Type B pancreatic cell (in vitro differentiated cells): ENCODE measurements around the gene SYNGR1. TPM values are rescaled to one million over a fixed set of nuclear protein-coding genes. Genes with fewer than 3 reads are reported as not detected.

Experiments used
- DNase-seq: peaks from one replicate; pipeline ENCODE4 v3.0.0; 2021; ENCODE audit warnings: mixed read lengths; ENCODE audit not compliant: unreplicated experiment; ENCODE audit errors: extremely low spot score
- H3K27ac Mint-ChIP-seq: 2 replicates; pipeline ENCODE4 v1.8.0; 2021; ENCODE audit warnings: mild to moderate bottlenecking, mixed read lengths
- H3K27me3 Mint-ChIP-seq: 2 replicates; pipeline ENCODE4 v1.8.0; 2021; ENCODE audit warnings: mixed read lengths
- H3K36me3 Mint-ChIP-seq: 2 replicates; pipeline ENCODE4 v1.8.0; 2021; ENCODE audit warnings: mixed read lengths
- H3K4me1 Mint-ChIP-seq: one replicate; pipeline ENCODE4 v1.8.0; 2021; ENCODE audit warnings: mixed read lengths; ENCODE audit not compliant: unreplicated experiment
- H3K4me3 Mint-ChIP-seq: 2 replicates; pipeline ENCODE4 v1.8.0; 2021; ENCODE audit warnings: mild to moderate bottlenecking, mixed read lengths
- H3K9me3 Mint-ChIP-seq: 2 replicates; pipeline ENCODE4 v1.8.0; 2021; ENCODE audit warnings: mixed read lengths
- CTCF ChIP-seq: fragments of 200-600 bp; sonication (generic); conservative IDR thresholded peaks from 2 replicates; pipeline ENCODE4 v1.5.0; 2021; ENCODE audit warnings: antibody characterized with exemption, mild to moderate bottlenecking
- total RNA-seq: library from RNA; stranded (reverse); gene quantifications from 2 replicates; pipeline ENCODE4 v1.2.1, GENCODE V29; 2021; ENCODE audit warnings: low replicate concordance

SYNGR1 gene
- total RNA-seq, 1 donor from 2014 or later = 41.4 TPM

GRCh38 chr22:39360242-39360641, 10.5 kb downstream of the SYNGR1 start:
- Mint-ChIP-seq H3K4me1 (peaks cover 43% of the 10 kb centered on the region), H3K9me3 (no peaks in the 10 kb centered on the region), H3K36me3 (peaks cover 13% of the 10 kb centered on the region), H3K27ac (peak overlapping the region; percentile 94), H3K4me3 (peak overlapping the region; percentile 30), H3K27me3 (no peaks in the 10 kb centered on the region)
- no peak for TF ChIP-seq CTCF
- DNase-seq = no peak

GRCh38 chr22:39360674-39361413, 11.1 kb downstream of the SYNGR1 start:
- no peak for DNase-seq
- H3K27ac Mint-ChIP-seq = peak overlapping the region; percentile 94
- peak overlapping the region; percentile 62 for H3K4me3 Mint-ChIP-seq
- no peak for TF ChIP-seq CTCF
- no peaks in the 10 kb centered on the region for H3K9me3 Mint-ChIP-seq
- H3K36me3 Mint-ChIP-seq = peaks cover 13% of the 10 kb centered on the region
- peaks cover 43% of the 10 kb centered on the region for H3K4me1 Mint-ChIP-seq
- H3K27me3 Mint-ChIP-seq = no peaks in the 10 kb centered on the region

GRCh38 chr22:39361496-39361895, 11.7 kb downstream of the SYNGR1 start:
- Mint-ChIP-seq H3K4me3 (no peak overlapping the region), H3K27ac (peak overlapping the region; percentile 94), H3K9me3 (no peaks in the 10 kb centered on the region), H3K36me3 (peaks cover 13% of the 10 kb centered on the region), H3K27me3 (no peaks in the 10 kb centered on the region), H3K4me1 (peaks cover 43% of the 10 kb centered on the region)
- TF ChIP-seq CTCF = no peak
- DNase-seq = no peak

- H3K36me3 Mint-ChIP-seq = peaks cover 13% of the 10 kb centered on the region
- no peak for TF ChIP-seq CTCF
- no peak overlapping the region for H3K4me3 Mint-ChIP-seq
- no peak for DNase-seq
- no peaks in the 10 kb centered on the region for H3K9me3 Mint-ChIP-seq
- peak overlapping the region; percentile 42 for H3K27ac Mint-ChIP-seq
- peaks cover 50% of the 10 kb centered on the region for H3K4me1 Mint-ChIP-seq
- H3K27me3 Mint-ChIP-seq = no peaks in the 10 kb centered on the region
Observed at GRCh38 chr22:39362271-39362670, 12.5 kb downstream of the SYNGR1 start.

GRCh38 chr22:39362932-39363331, 13.1 kb downstream of the SYNGR1 start:
- no peak for TF ChIP-seq CTCF
- H3K4me1 Mint-ChIP-seq = peaks cover 50% of the 10 kb centered on the region

More at GRCh38 chr22:39362932-39363331, 13.1 kb downstream of the SYNGR1 start:
- H3K4me3 Mint-ChIP-seq = no peak overlapping the region
- peak overlapping the region; percentile 42 for H3K27ac Mint-ChIP-seq
- DNase-seq = no peak
- H3K9me3 Mint-ChIP-seq = no peaks in the 10 kb centered on the region
- peaks cover 13% of the 10 kb centered on the region for H3K36me3 Mint-ChIP-seq
- H3K27me3 Mint-ChIP-seq = no peaks in the 10 kb centered on the region
